Measurements from ENCODE around the gene VPS29. TPM values are rescaled to one million over a fixed set of nuclear protein-coding genes. Genes with fewer than 3 reads are reported as not detected.
A peak's percentile ranks its signal among the peaks of the same experiment; 100 is the strongest.

VPS29 gene
- polyA plus RNA-seq, 10 donors = 118 to 166 (median 134) TPM

- DNase-seq = no peak
Measured at GRCh38 chr12:110453569-110454296, 48.2 kb downstream of the VPS29 start.

GRCh38 chr12:110451263-110451662, 50.6 kb downstream of the VPS29 start:
- DNase-seq = no peak

DNA sequence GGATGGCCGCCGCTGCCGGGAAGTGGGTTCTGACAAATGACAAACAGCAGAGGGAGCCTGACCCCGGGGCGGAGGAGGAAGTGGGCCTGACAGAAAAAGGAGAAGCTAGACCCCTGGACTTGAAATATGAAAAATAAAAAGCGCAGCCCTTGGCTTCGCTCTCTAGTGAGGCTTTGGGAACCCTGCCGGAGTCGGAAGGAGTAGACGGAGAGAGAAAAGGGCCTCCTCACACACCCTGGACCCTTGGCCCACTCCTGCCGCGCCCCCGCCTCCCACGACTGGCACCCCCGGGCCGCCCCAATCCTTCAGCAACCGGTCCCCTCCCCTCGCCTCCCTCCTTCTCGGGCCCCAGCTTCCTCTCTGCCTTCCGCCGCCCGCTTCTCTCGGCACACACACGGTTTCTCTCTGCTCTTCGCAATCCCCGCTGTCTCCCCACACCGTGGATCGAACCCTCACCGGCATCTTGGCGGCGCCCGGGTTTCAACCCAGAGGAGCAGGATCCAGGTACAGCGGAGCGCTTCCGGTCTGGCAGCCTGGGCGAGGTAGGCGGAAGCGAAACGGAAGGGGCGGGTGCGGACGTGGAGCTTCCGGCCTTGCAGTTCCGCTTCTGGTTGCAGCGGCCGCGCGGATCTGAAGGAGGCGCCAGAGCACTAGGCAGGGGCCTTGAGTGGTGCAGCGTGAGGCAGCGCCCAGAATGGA, 52.0 kb downstream of the VPS29 start, which contains the start of gene ARPC3:
Gene ARPC3 (minus strand): TSS at position 539 of the 699 bp plus-strand sequence. CDS start 77 bp downstream, at position 462.
- peak; percentile 95 to 98 (median 95) for DNase-seq

GRCh38 chr12:110444455-110444854, 57.5 kb downstream of the VPS29 start:
- no peak for DNase-seq

Other genes starting within 250 kb of the VPS29 start
- gene ATP2A2, start 220.9 kb downstream of the VPS29 start, polyA plus RNA-seq (ENCODE audit: insufficient read length in 10 of 10) = 100 to 1,000 TPM; 521 to 744 (median 631) TPM
- 10 to 100 TPM; 43.4 to 79.3 (median 61.6) TPM for gene ANAPC7, start 98.4 kb downstream of the VPS29 start, polyA plus RNA-seq (ENCODE audit: insufficient read length in 10 of 10)
- 100 to 1,000 TPM; 126 to 172 (median 132) TPM for gene ARPC3, start 51.8 kb downstream of the VPS29 start, polyA plus RNA-seq (ENCODE audit: insufficient read length in 10 of 10)
- 10 to 100 TPM; 20.6 to 27.6 (median 23.8) TPM for gene GPN3, start 33.9 kb downstream of the VPS29 start, polyA plus RNA-seq (ENCODE audit: insufficient read length in 10 of 10)
- gene FAM216A, start 33.3 kb downstream of the VPS29 start, polyA plus RNA-seq (ENCODE audit: insufficient read length in 10 of 10) = 10 to 100 TPM; 14.3 to 23.3 (median 16.5) TPM
- 1 to 10 TPM; 2.0 to 6.3 (median 3.3) TPM for gene RAD9B, start 220 bp upstream of the VPS29 start, polyA plus RNA-seq (ENCODE audit: insufficient read length in 10 of 10)
- 10 to 100 TPM in 9 of 10 donors, 1 to 10 TPM in 1; 9.6 to 15.0 (median 12.1) TPM for gene PPTC7, start 81.2 kb upstream of the VPS29 start, polyA plus RNA-seq (ENCODE audit: insufficient read length in 10 of 10)
- 10 to 100 TPM; 15.6 to 32.4 (median 19.9) TPM for gene TCTN1, start 112.0 kb upstream of the VPS29 start, polyA plus RNA-seq (ENCODE audit: insufficient read length in 10 of 10)
- 1 to 10 TPM; 4.0 to 7.1 (median 5.0) TPM for gene HVCN1, start 187.0 kb upstream of the VPS29 start, polyA plus RNA-seq (ENCODE audit: insufficient read length in 10 of 10)
- 100 to 1,000 TPM; 107 to 147 (median 130) TPM for gene PPP1CC, start 240.8 kb upstream of the VPS29 start, polyA plus RNA-seq (ENCODE audit: insufficient read length in 10 of 10)

Data from muscle of back (tissue), 11 donors.